K562 (cell line): ENCODE measurements around the gene IMPDH2. TPM values are rescaled to one million over a fixed set of nuclear protein-coding genes. Genes with fewer than 3 reads are reported as not detected.

Source experiments
- ATAC-seq: fragments of 200-7000 bp; cut with Tn5 transposase; 3 replicates; pipeline ENCODE4 v1.9.1; 2020; ENCODE audit warnings: moderate library complexity
- BruUV-seq: library from RNA; stranded (reverse); fragments of 400-500 nt; replicated peaks from 2 replicates; lab custom pipeline; 2021; lab: Mats Ljungman, UMichigan
- CTCF ChIA-PET: fragments of 300-600 bp; formaldehyde crosslinking; extraction: SDS; loops from one replicate; lab custom pipeline; 2021; ENCODE audit warnings: low intra/inter-chr PET ratio; lab: Yijun Ruan, JAX
- POLR2A ChIA-PET: fragments of 300-600, 350-650 bp; sonication (Branson Sonifier 250); formaldehyde crosslinking; extraction: SDS; loops from one replicate; lab custom pipeline; 2021; ENCODE audit warnings: antibody characterized with exemption, inconsistent platforms; lab: Yijun Ruan, JAX
- DNase-seq, 4 experiments: peaks; one replicate each; pipeline versions ENCODE4 v3.0.0 to v3.0.0-alpha.2; 2011 to 2018; ENCODE audit warnings: low spot score in 3 of 4, mixed read lengths in 3 of 4; ENCODE audit errors: extremely low read depth in 1 of 4
- FAIRE-seq: peaks from 2 replicates; lab custom pipeline; 2011; peaks lifted over from hg19 to GRCh38; lab: Jason Lieb, UNC
- H2AFZ ChIP-seq: 2 replicates; pipeline ENCODE4 v1.6.0; 2011; ENCODE audit warnings: low read depth, low read length, control low read depth, inconsistent platforms
- H3K27ac ChIP-seq: fragments of 200-600 bp; 3 replicates; pipeline ENCODE4 v1.8.0; 2011; ENCODE audit warnings: low read depth, mild to moderate bottlenecking, control low read depth, inconsistent platforms, low read length, moderate library complexity, mixed read lengths; ENCODE audit errors: extremely low read depth
- H3K27me3 ChIP-seq, 2 experiments: fragments of 300-600 bp in 1 of 2; 2 replicates in 1 of 2; 3 replicates in 1 of 2; pipeline versions ENCODE4 v1.6.0 to v1.8.0; 2011; ENCODE audit warnings: inconsistent platforms in 2 of 2, low read length in 2 of 2, mild to moderate bottlenecking in 1 of 2, mixed read lengths in 1 of 2, moderate library complexity in 1 of 2; ENCODE audit not compliant: control insufficient read depth in 2 of 2, insufficient read depth in 2 of 2
- H3K36me3 ChIP-seq: fragments of 300-600 bp; 3 replicates; pipeline ENCODE4 v1.8.0; 2011; ENCODE audit warnings: mild to moderate bottlenecking, low read length, inconsistent platforms; ENCODE audit not compliant: control insufficient read depth, insufficient read depth
- H3K4me1 ChIP-seq, 2 experiments: fragments of 200-600 bp in 1 of 2; replicated peaks in 1 of 2; 2 replicates in 1 of 2; 3 replicates in 1 of 2; pipeline versions ENCODE4 v1.5.1 to v1.8.0; 2011; ENCODE audit warnings: inconsistent platforms in 2 of 2, low read length in 2 of 2, mild to moderate bottlenecking in 1 of 2, mixed read lengths in 1 of 2, moderate library complexity in 1 of 2; ENCODE audit not compliant: control insufficient read depth in 2 of 2, insufficient read depth in 2 of 2
- H3K4me2 ChIP-seq: 2 replicates; pipeline ENCODE4 v1.6.1; 2011; ENCODE audit warnings: low read length, control low read depth, inconsistent platforms, mixed read lengths; ENCODE audit not compliant: insufficient read depth
- H3K4me3 ChIP-seq: fragments of 200-600 bp; sonication (generic), shearing (Covaris generic); 2 replicates; pipeline ENCODE4 v1.5.1; 2016; ENCODE audit warnings: control low read depth, inconsistent platforms
- H3K79me2 ChIP-seq: fragments of 200-600 bp; 3 replicates; pipeline ENCODE4 v1.8.0; 2011; ENCODE audit warnings: low read length, inconsistent platforms; ENCODE audit not compliant: control insufficient read depth, insufficient read depth
- H3K9ac ChIP-seq, 2 experiments: 2 replicates each; pipeline versions ENCODE4 v1.6.0 to v1.6.1; 2011; ENCODE audit warnings: low read depth in 2 of 2, low read length in 2 of 2, control low read depth in 1 of 2, inconsistent platforms in 1 of 2, mild to moderate bottlenecking in 1 of 2, mixed read lengths in 1 of 2; ENCODE audit not compliant: insufficient read depth in 1 of 2
- H3K9me1 ChIP-seq: one replicate; pipeline ENCODE4 v1.6.0; 2011; ENCODE audit warnings: inconsistent platforms, mild to moderate bottlenecking, low read length, moderate library complexity; ENCODE audit not compliant: control insufficient read depth, insufficient read depth
- H3K9me3 ChIP-seq: replicated peaks from 2 replicates; pipeline ENCODE4 v1.5.1; 2011; ENCODE audit warnings: low read depth, low read length, inconsistent platforms; ENCODE audit not compliant: control insufficient read depth, insufficient read depth
- H4K20me1 ChIP-seq: replicated peaks from 2 replicates; pipeline ENCODE4 v1.6.1; 2011; ENCODE audit warnings: low read length, inconsistent platforms, mixed read lengths; ENCODE audit not compliant: control insufficient read depth, insufficient read depth
- CHD2 ChIP-seq: IDR thresholded peaks from 2 replicates; pipeline ENCODE4 v1.6.1; 2011; ENCODE audit warnings: low read depth, low read length
- GABPB1 ChIP-seq: sonication (generic); formaldehyde crosslinking; IDR thresholded peaks from 2 replicates; pipeline ENCODE4 v1.8.0; 2022; ENCODE audit warnings: mild to moderate bottlenecking, missing genetic modification reagents
- HLTF ChIP-seq: fragments of 450-650 bp; IDR thresholded peaks from 2 replicates; pipeline ENCODE4 v1.6.1; 2016
- MBD2 ChIP-seq: sonication (generic); IDR thresholded peaks from 2 replicates; pipeline ENCODE4 v1.6.1; 2016; ENCODE audit warnings: low read depth, borderline replicate concordance
- MYBL2 ChIP-seq, 2 experiments: fragments of 450-650 bp in 1 of 2; sonication (generic) in 1 of 2; formaldehyde crosslinking in 1 of 2; IDR thresholded peaks; 2 replicates each; pipeline versions ENCODE4 v1.6.1 to v1.8.1; 2017 to 2022; ENCODE audit warnings: borderline replicate concordance in 1 of 2, inconsistent platforms in 1 of 2, low read depth in 1 of 2, mild to moderate bottlenecking in 1 of 2, missing genetic modification reagents in 1 of 2, moderate library complexity in 1 of 2
- NFXL1 ChIP-seq: fragments of 450-650 bp; formaldehyde crosslinking; IDR thresholded peaks from 2 replicates; pipeline ENCODE4 v1.4.0; 2021; ENCODE audit warnings: mild to moderate bottlenecking
- PHTF2 ChIP-seq: fragments of 250-450 bp; sonication (Bioruptor Pico); IDR thresholded peaks from 2 replicates; pipeline ENCODE4 v1.5.0; 2021; ENCODE audit warnings: mild to moderate bottlenecking
- STAT5A ChIP-seq: IDR thresholded peaks from 2 replicates; pipeline ENCODE4 v1.6.1; 2012; ENCODE audit warnings: low read length, inconsistent platforms, borderline replicate concordance
- ZNF316 ChIP-seq: fragments of 450-650 bp; IDR thresholded peaks from 2 replicates; pipeline ENCODE4 v1.6.1; 2016
- ZNF347 ChIP-seq: fragments of 450-650 bp; formaldehyde crosslinking; IDR thresholded peaks from 2 replicates; pipeline ENCODE4 v1.4.0; 2020; ENCODE audit warnings: low read depth, mild to moderate bottlenecking, moderate library complexity
- WGBS: fragments of 100-300 bp; shearing (Covaris generic); methylation state at CpG from one replicate; pipeline ENCODE4 v1.1.6; 2016; ENCODE audit warnings: low coverage, mixed read lengths; ENCODE audit not compliant: insufficient coverage; ENCODE audit errors: missing lambda C conversion rate; 5-methylcytosine and 5-hydroxymethylcytosine counted together
- in situ Hi-C: fragments of 300-500 bp; cut with MboI; formaldehyde crosslinking; loops from 4 replicates; pipeline ENCODE4 v1.15.0; 2018; ENCODE audit warnings: inconsistent platforms, mixed read lengths
- intact Hi-C: fragments of 100-400 bp; cut with micrococcal nuclease; formaldehyde crosslinking; loops from 2 replicates; pipeline ENCODE4 v1.14.2; 2022
- polyA plus RNA-seq, 8 experiments: library from polyadenylated mRNA; depleted of rRNA in 4 of 8; stranded (reverse) in 5 of 8; unstranded in 3 of 8; fragments of >200 nt; fragmentation: Nextera tagmentation in 2 of 8; fragmentation: Illumina TruSeq in 1 of 8; extraction: Ambion mirVana in 2 of 8; extraction: Trizol in 1 of 8; gene quantifications; 2 replicates each; pipeline versions ENCODE4 v1.2.1 to v1.2.3, GENCODE V29; 2011 to 2014; ENCODE audit warnings: inconsistent platforms in 1 of 8, missing spikeins in 1 of 8
- total RNA-seq, 7 experiments: library from RNA; depleted of rRNA in 6 of 7; stranded (reverse); fragments of >200 nt in 6 of 7; fragmentation: Illumina TruSeq in 2 of 7; extraction: Trizol in 2 of 7; gene quantifications; 2 replicates each; pipeline versions ENCODE4 v1.2.1 to v1.2.3, GENCODE V29; 2011 to 2021; ENCODE audit warnings: low replicate concordance in 1 of 7
- TF ChIP-seq, protein P1 (sequence below): sonication (generic); formaldehyde crosslinking; IDR thresholded peaks from 2 replicates; pipeline ENCODE4 v1.8.0; 2023; ENCODE audit warnings: mild to moderate bottlenecking, missing genetic modification reagents
- TF ChIP-seq, protein P2 (sequence below): sonication (generic); formaldehyde crosslinking; IDR thresholded peaks from 2 replicates; pipeline ENCODE4 v1.5.0; 2020; ENCODE audit warnings: missing genetic modification reagents
- TF ChIP-seq, protein P3 (sequence below): fragments of 250-450 bp; sonication (Bioruptor Pico); IDR thresholded peaks from 2 replicates; pipeline ENCODE4 v1.9.0; 2021; ENCODE audit warnings: mild to moderate bottlenecking
- TF ChIP-seq, protein P4 (sequence below): fragments of 450-650 bp; conservative IDR thresholded peaks from 2 replicates; pipeline ENCODE4 v1.6.1; 2016; ENCODE audit warnings: missing genetic modification characterization, low read depth, mild to moderate bottlenecking, control low read depth, missing compliant biosample characterization

The IMPDH2 gene
- total and polyA plus RNA-seq, 9 of the 15 experiments (the other 6 are each of a cell fraction or from before 2014, with no cell fraction given), result 318 to 507 (median 366) TPM

DNA sequence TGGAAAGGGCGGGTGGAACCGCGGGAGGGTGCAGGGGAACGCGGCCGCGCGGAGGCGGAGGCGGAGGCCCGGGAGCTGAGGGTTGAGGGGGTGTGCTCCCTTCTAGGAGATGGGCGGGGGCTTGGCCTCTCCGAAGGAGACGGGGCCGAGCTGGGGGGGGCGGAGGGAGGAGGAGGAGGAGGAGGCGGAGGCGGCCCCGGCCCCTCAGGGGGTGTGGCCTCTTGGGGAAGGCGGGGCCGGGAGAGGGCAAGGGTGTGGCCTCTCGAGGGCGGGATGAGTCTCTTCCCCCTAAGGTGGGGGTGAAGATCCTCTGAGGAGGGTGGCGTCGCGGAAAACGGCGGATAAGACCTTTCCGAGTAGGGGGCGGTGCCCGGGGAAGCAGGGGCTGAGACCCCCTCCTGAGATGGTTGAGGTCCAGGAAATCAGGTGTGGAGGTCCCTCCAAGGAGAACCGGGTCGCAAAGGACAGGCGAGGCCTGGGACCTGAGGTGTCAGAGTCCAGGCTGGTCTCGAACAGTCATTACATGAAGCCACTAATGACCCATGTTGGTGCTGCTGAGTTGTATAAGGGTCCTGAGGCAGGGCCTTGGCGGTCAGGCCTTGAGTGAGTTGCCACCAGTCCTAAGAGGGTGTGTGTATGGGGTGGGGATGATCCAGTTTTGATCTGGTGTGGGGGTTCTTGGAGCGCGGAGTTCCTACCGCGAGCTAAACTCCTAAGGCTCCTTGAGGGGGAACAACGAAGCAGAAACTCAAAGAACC, 21.2 kb downstream of the IMPDH2 start (continued):
- TF ChIP-seq MYBL2 (IDR thresholded peaks at IDR 0.05; ENCODE audit: low read depth) (no peak), MYBL2 (CRISPR knock-in tag; IDR thresholded peaks at IDR 0.05; ENCODE audit: borderline replicate concordance) (no peak), ZNF347 (CRISPR knock-in tag) (no peak), GABPB1 (0 out of 2 replicates have a peak, but pooled peaks have one; percentile 17), HLTF (no peak), PHTF2 (CRISPR knock-in tag) (no peak)
- TF ChIP-seq, all 486 proteins: peak for 25

DNA sequence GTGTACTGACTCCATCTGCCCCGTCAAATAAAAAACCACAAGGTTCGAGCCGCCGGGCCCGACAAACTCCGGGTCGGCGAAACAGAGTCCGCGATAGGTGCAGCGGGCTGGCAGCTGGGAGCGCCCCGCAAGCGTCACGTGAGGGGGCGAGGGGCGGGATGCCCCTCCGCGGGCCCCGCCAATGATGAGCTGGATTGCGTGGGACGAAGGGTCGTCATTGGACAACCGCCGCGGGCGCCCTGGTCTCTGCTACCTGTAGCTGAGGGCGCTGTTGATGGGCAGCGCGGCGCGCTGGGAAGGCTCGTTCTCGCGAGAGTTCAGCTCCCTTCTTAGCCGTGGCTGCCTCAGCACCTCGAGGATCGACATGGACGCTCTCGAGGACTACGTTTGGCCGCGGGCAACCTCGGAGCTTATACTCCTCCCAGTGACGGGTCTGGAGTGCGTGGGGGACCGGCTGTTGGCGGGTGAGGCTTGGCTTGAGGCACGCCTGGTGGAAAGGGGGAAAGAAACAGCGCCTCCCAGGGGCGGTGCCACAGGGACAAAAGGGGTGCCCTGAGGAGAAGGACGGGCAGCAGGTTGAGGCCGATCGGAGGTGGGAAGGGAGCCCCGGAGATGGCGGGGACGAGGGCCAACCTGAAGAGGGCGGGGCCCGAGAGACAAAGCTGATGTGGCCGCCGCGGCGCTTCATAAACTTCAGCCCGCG, 22.0 kb downstream of the IMPDH2 start, which contains the start of gene WDR6:
Gene WDR6 (plus strand): TSS at position 324 of the 703 bp plus-strand sequence. CDS start 41 bp downstream, at position 365.
- in situ Hi-C loops, result no loop called here
- Histone ChIP-seq H4K20me1 (peaks cover 8% of the 10 kb centered on the region), H3K27ac (peak within 1 kb of the TSS; percentile 99), H3K4me3 (peak within 1 kb of the TSS; percentile 80), H2AFZ (peak within 1 kb of the TSS; percentile 99), H3K36me3 (peaks cover 16% of the 10 kb centered on the region; the same call in 2 of the 3 replicates), H3K27me3 (no peaks in the 10 kb centered on the region), H3K9me3 (no peaks in the 10 kb centered on the region), H3K9me1 (no peaks in the 10 kb centered on the region), H3K4me2 (peak within 1 kb of the TSS; percentile 94), H3K9ac (peak within 1 kb of the TSS; percentile 97 to 99), H3K4me1 (peaks cover 19 to 45% of the 10 kb centered on the region in 2 experiments; a peak in 4 of 5 replicates), H3K79me2 (peaks cover 44% of the 10 kb centered on the region)
- FAIRE-seq (peak; percentile 93), ATAC-seq (peak; percentile 89), DNase-seq (peak; percentile 91 to 97 (median 94))
- ChIA-PET POLR2A (interaction anchor here (0.6 to 3.0 kb wide), 17 partner anchors 10 to 739 kb away, joined by 3 to 104 read pairs (median 4); partner anchors contain the start of genes DALRD3, IMPDH2, LAMB2 and NDUFAF3), CTCF (interaction anchor here (0.6 kb wide), 1 partner anchor 85 kb away, joined by 4 read pairs; no protein-coding TSS in a partner anchor)
- under 1% methylated on average over 46 of the region's 65 CpGs for WGBS
- intact Hi-C loops, result loop anchor here (2.0 to 5.0 kb wide), 2 partner anchors 18 to 90 kb away; partner anchors contain the start of gene ARIH2
- BruUV-seq, result no TSS peak
- no peak for TF ChIP-seq STAT5A
- TF ChIP-seq, protein P1, sequence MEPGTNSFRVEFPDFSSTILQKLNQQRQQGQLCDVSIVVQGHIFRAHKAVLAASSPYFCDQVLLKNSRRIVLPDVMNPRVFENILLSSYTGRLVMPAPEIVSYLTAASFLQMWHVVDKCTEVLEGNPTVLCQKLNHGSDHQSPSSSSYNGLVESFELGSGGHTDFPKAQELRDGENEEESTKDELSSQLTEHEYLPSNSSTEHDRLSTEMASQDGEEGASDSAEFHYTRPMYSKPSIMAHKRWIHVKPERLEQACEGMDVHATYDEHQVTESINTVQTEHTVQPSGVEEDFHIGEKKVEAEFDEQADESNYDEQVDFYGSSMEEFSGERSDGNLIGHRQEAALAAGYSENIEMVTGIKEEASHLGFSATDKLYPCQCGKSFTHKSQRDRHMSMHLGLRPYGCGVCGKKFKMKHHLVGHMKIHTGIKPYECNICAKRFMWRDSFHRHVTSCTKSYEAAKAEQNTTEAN (CRISPR knock-in tag), result no peak
- TF ChIP-seq, protein P2, sequence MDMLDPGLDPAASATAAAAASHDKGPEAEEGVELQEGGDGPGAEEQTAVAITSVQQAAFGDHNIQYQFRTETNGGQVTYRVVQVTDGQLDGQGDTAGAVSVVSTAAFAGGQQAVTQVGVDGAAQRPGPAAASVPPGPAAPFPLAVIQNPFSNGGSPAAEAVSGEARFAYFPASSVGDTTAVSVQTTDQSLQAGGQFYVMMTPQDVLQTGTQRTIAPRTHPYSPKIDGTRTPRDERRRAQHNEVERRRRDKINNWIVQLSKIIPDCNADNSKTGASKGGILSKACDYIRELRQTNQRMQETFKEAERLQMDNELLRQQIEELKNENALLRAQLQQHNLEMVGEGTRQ (CRISPR knock-in tag), result peak; percentile 98
- TF ChIP-seq ZNF316, result peak; percentile 34; the same call in 1 of the 2 replicates
- TF ChIP-seq, protein P3, sequence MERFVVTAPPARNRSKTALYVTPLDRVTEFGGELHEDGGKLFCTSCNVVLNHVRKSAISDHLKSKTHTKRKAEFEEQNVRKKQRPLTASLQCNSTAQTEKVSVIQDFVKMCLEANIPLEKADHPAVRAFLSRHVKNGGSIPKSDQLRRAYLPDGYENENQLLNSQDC (CRISPR knock-in tag), result no peak
- TF ChIP-seq MBD2, result peak; percentile 89; the same call in 1 of the 2 replicates
- TF ChIP-seq CHD2, result peak; percentile 98
- TF ChIP-seq NFXL1, result no peak
- TF ChIP-seq, protein P4, sequence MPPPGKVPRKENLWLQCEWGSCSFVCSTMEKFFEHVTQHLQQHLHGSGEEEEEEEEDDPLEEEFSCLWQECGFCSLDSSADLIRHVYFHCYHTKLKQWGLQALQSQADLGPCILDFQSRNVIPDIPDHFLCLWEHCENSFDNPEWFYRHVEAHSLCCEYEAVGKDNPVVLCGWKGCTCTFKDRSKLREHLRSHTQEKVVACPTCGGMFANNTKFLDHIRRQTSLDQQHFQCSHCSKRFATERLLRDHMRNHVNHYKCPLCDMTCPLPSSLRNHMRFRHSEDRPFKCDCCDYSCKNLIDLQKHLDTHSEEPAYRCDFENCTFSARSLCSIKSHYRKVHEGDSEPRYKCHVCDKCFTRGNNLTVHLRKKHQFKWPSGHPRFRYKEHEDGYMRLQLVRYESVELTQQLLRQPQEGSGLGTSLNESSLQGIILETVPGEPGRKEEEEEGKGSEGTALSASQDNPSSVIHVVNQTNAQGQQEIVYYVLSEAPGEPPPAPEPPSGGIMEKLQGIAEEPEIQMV (tag), result no peak
